ENCODE measurements around the gene FEM1A. TPM values are rescaled to one million over a fixed set of nuclear protein-coding genes. Genes with fewer than 3 reads are reported as not detected.

Gene FEM1A
- total and polyA plus RNA-seq, 2 experiments from 2014 or later = 1.1 to 11.0 TPM

DNA sequence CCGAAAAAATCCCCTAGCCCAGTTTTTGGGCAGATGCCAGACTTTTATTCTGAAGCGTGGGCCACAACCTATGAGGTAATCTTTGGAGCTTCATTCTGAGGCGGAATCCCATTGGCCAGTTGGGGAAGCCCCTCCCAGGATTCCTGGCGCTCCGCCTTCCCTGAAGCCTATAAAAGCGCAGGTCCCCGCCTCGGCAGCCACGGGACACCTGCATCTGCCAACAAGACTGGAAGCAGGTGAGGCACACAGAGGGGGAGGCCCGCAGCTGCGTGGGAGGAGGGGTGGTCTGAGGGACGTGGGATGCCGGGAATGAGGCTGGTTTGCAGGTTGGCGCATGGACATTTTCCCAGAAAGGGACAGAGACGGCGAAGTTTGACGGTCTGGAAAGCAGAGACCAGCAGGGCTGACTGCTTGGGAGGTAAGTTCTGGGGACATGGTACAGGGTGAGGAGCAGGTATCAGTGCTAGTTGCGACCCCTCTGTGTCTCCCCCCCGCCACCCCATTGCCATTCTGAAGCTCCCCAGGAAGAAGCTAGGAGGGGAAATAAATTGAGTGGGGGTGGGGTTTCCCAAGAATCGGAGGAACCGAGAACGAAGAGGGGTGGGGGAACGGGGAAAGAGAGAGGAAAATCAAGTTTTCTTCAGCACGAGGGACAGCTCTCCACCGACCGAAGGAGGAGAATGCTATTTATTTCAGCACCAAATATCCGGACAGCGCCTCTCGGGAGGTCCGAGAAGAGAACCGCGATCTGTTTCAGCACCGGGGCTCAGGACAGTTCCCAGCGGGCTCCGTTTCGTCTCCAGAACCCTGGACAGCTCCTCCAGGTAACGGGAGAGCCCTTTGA lies 22.4 kb upstream of the FEM1A start:
- no peaks in the 10 kb centered on the region; the same call in 1 of the 2 replicates for H3K27me3 ChIP-seq (replicated peaks; ENCODE audit: insufficient read depth)
- H3K4me1 ChIP-seq (ENCODE audit: insufficient read depth) = no peaks in the 10 kb centered on the region
- 12 to 15% methylated on average over 34 to 37 of the region's 37 CpGs for WGBS, 2 experiments (ENCODE audit: low coverage in 1 of 2, low lambda C conversion rate in 2 of 2, missing lambda C conversion rate in 2 of 2)
- DNase-seq = peak; percentile 86
- no peak overlapping the region for H3K4me3 ChIP-seq
- no peak overlapping the region for H3K9ac ChIP-seq
- H2AFZ ChIP-seq = no peak overlapping the region
- no peak overlapping the region for H3K27ac ChIP-seq
- TF ChIP-seq EZH2phosphoT487 (IDR thresholded peaks at IDR 0.05; ENCODE audit: insufficient read depth, low read depth) (no peak), EZH2 (IDR thresholded peaks at IDR 0.05; ENCODE audit: insufficient read depth, poor library complexity, severe bottlenecking) (no peak)
- no peaks in the 10 kb centered on the region for H3K9me3 ChIP-seq (ENCODE audit: low read depth)
- no peaks in the 10 kb centered on the region for H4K20me1 ChIP-seq (ENCODE audit: insufficient read depth)
- H3K9me2 ChIP-seq (ENCODE audit: insufficient read depth) = no peaks in the 10 kb centered on the region
- no peak overlapping the region for H3K4me2 ChIP-seq (ENCODE audit: unreplicated experiment)
- no peaks in the 10 kb centered on the region for H3K36me3 ChIP-seq (ENCODE audit: low read depth)
- H3F3A ChIP-seq (ENCODE audit: insufficient read depth) = peaks cover 24% of the 10 kb centered on the region
- H3K79me2 ChIP-seq (ENCODE audit: insufficient read depth) = no peaks in the 10 kb centered on the region
- in situ Hi-C loops (cut with MboI) = no loop called here

GRCh38 chr19:4772566-4772965 lies 19.0 kb upstream of the FEM1A start:
- 5 to 17% methylated on average over 2 of the region's 2 CpGs for WGBS, 2 experiments (ENCODE audit: low coverage in 1 of 2, low lambda C conversion rate in 2 of 2, missing lambda C conversion rate in 2 of 2)
- H3K79me2 ChIP-seq (ENCODE audit: insufficient read depth) = no peaks in the 10 kb centered on the region
- TF ChIP-seq EZH2 (IDR thresholded peaks at IDR 0.05; ENCODE audit: insufficient read depth, poor library complexity, severe bottlenecking) (no peak), EZH2phosphoT487 (IDR thresholded peaks at IDR 0.05; ENCODE audit: insufficient read depth, low read depth) (no peak)
- H4K20me1 ChIP-seq (ENCODE audit: insufficient read depth) = no peaks in the 10 kb centered on the region
- no peak overlapping the region for H2AFZ ChIP-seq
- H3K9me2 ChIP-seq (ENCODE audit: insufficient read depth) = no peaks in the 10 kb centered on the region
- H3K36me3 ChIP-seq (ENCODE audit: low read depth) = no peaks in the 10 kb centered on the region
- in situ Hi-C loops (cut with MboI) = no loop called here
- H3K9ac ChIP-seq = no peak overlapping the region
- no peaks in the 10 kb centered on the region for H3K9me3 ChIP-seq (ENCODE audit: low read depth)
- peaks cover 24% of the 10 kb centered on the region for H3F3A ChIP-seq (ENCODE audit: insufficient read depth)
- no peak overlapping the region for H3K27ac ChIP-seq
- H3K4me1 ChIP-seq (ENCODE audit: insufficient read depth) = no peaks in the 10 kb centered on the region
- H3K27me3 ChIP-seq (replicated peaks; ENCODE audit: insufficient read depth) = no peaks in the 10 kb centered on the region; the same call in 1 of the 2 replicates
- no peak overlapping the region for H3K4me2 ChIP-seq (ENCODE audit: unreplicated experiment)
- no peak for DNase-seq
- H3K4me3 ChIP-seq = no peak overlapping the region

DNA sequence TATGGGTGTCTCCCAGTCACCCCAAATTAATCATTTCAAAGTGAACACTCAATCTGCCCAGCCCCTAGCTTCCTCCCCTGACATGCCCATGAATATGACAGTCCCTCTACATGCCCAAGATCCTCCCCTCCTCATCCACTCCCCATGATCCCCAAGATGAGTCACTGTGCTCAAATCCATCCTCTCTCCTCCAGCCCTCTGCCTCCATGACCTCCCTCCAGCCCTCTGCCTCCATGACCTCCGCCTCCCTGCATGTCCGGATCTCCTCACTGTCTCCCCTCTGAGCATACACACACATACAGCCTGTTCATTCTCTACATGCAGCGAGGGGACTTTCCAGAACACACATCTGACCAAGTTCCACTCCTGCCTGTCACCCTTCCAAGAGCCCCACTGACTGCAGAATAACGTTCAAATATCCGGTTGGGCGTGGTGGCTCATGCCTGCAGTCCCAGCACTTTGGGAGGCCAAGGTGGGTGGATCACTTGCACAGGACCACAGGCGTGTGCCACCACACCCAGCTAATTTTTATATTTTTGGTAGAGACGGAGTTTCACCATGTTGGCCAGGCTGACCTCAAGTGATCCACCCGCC lies 18.4 kb upstream of the FEM1A start:
- DNase-seq = no peak
- H3K4me3 ChIP-seq = no peak overlapping the region
- H2AFZ ChIP-seq = no peak overlapping the region
- no peaks in the 10 kb centered on the region for H3K79me2 ChIP-seq (ENCODE audit: insufficient read depth)
- H3K36me3 ChIP-seq (ENCODE audit: low read depth) = no peaks in the 10 kb centered on the region
- 18 to 25% methylated on average over 9 of the region's 9 CpGs for WGBS, 2 experiments (ENCODE audit: low coverage in 1 of 2, low lambda C conversion rate in 2 of 2, missing lambda C conversion rate in 2 of 2)
- no peaks in the 10 kb centered on the region for H3K9me2 ChIP-seq (ENCODE audit: insufficient read depth)
- no peaks in the 10 kb centered on the region for H4K20me1 ChIP-seq (ENCODE audit: insufficient read depth)
- H3K27me3 ChIP-seq (replicated peaks; ENCODE audit: insufficient read depth) = no peaks in the 10 kb centered on the region; the same call in 1 of the 2 replicates
- H3K9me3 ChIP-seq (ENCODE audit: low read depth) = no peaks in the 10 kb centered on the region
- H3K27ac ChIP-seq = no peak overlapping the region
- no peak overlapping the region for H3K4me2 ChIP-seq (ENCODE audit: unreplicated experiment)
- peaks cover 22% of the 10 kb centered on the region for H3F3A ChIP-seq (ENCODE audit: insufficient read depth)
- in situ Hi-C loops (cut with MboI) = no loop called here
- no peak for TF ChIP-seq EZH2phosphoT487 (IDR thresholded peaks at IDR 0.05; ENCODE audit: insufficient read depth, low read depth)
- no peak for TF ChIP-seq EZH2 (IDR thresholded peaks at IDR 0.05; ENCODE audit: insufficient read depth, poor library complexity, severe bottlenecking)
- H3K4me1 ChIP-seq (ENCODE audit: insufficient read depth) = no peaks in the 10 kb centered on the region
- no peak overlapping the region for H3K9ac ChIP-seq

DNA sequence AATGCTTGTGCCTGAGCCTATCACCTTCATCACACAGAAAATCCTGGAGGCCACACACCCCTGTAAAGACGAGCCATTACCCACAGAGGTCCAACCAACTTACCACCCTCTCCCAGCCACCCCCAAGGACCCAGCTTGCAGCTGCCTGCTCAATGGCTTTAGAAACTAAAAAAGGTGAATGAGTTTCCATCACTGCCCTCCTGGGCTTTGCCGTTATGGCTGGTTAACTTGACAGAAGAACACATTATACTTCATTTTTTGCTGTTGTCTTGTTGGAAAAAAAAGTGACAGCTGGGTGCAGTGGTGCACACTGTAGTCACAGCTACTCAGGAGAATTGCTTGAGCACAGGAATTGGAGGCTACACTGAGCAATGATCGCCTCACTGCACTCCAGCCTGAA lies 17.4 kb upstream of the FEM1A start:
- Histone ChIP-seq H3K27ac (no peak overlapping the region), H4K20me1 (ENCODE audit: insufficient read depth) (no peaks in the 10 kb centered on the region), H3K4me3 (no peak overlapping the region), H3K79me2 (ENCODE audit: insufficient read depth) (no peaks in the 10 kb centered on the region), H3K36me3 (ENCODE audit: low read depth) (no peaks in the 10 kb centered on the region), H3F3A (ENCODE audit: insufficient read depth) (peaks cover 12% of the 10 kb centered on the region), H3K9me3 (ENCODE audit: low read depth) (no peaks in the 10 kb centered on the region), H3K27me3 (replicated peaks; ENCODE audit: insufficient read depth) (no peaks in the 10 kb centered on the region; the same call in 1 of the 2 replicates), H3K4me2 (ENCODE audit: unreplicated experiment) (no peak overlapping the region), H3K9me2 (ENCODE audit: insufficient read depth) (no peaks in the 10 kb centered on the region), H3K9ac (no peak overlapping the region), H2AFZ (no peak overlapping the region), H3K4me1 (ENCODE audit: insufficient read depth) (no peaks in the 10 kb centered on the region)
- no peak for TF ChIP-seq EZH2 (IDR thresholded peaks at IDR 0.05; ENCODE audit: insufficient read depth, poor library complexity, severe bottlenecking)
- no peak for TF ChIP-seq EZH2phosphoT487 (IDR thresholded peaks at IDR 0.05; ENCODE audit: insufficient read depth, low read depth)
- no peak for DNase-seq
- in situ Hi-C loops (cut with MboI) = no loop called here
- WGBS, 2 experiments (ENCODE audit: low coverage in 1 of 2, low lambda C conversion rate in 2 of 2, missing lambda C conversion rate in 2 of 2) = 15 to 36% methylated on average over 3 of the region's 3 CpGs
